ENCODE measurements around the gene ERN1.

The ERN1 gene

DNA sequence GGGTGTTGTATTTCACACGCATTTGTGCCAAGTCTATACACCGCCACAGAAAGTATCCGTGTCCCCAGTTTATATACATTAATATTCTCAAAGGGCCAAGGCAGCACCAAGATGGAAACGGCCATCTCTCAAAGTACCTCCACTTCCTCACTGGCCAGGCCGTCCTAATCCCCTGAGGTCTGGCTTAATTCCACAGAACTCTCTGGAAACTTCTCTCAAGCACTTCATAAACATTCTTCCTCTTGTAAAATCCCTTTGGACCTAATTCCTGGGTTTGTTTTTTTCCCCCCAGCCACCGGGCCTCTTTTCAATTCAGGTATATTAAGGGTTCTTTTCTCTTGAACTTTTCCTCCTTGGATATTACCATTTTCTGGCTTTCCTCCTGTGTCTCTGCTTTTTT is 5.1 kb upstream of the ERN1 start:
- no peaks in the 10 kb centered on the region for H3K9me3 ChIP-seq (ENCODE audit: insufficient read depth, low read length, severe bottlenecking)
- H3K27me3 ChIP-seq (ENCODE audit: insufficient read depth, low read length, poor library complexity) = no peaks in the 10 kb centered on the region
- no peaks in the 10 kb centered on the region for H4K20me1 ChIP-seq (ENCODE audit: insufficient read depth, low read length)
- no peak overlapping the region for H2AFZ ChIP-seq (ENCODE audit: low read depth, low read length)
- H3K36me3 ChIP-seq (ENCODE audit: insufficient read depth, low read length) = no peaks in the 10 kb centered on the region
- no peak for TF ChIP-seq EZH2 (IDR thresholded peaks at IDR 0.05; ENCODE audit: borderline replicate concordance, low read depth, low read length, severe bottlenecking)
- TF ChIP-seq, protein P1, sequence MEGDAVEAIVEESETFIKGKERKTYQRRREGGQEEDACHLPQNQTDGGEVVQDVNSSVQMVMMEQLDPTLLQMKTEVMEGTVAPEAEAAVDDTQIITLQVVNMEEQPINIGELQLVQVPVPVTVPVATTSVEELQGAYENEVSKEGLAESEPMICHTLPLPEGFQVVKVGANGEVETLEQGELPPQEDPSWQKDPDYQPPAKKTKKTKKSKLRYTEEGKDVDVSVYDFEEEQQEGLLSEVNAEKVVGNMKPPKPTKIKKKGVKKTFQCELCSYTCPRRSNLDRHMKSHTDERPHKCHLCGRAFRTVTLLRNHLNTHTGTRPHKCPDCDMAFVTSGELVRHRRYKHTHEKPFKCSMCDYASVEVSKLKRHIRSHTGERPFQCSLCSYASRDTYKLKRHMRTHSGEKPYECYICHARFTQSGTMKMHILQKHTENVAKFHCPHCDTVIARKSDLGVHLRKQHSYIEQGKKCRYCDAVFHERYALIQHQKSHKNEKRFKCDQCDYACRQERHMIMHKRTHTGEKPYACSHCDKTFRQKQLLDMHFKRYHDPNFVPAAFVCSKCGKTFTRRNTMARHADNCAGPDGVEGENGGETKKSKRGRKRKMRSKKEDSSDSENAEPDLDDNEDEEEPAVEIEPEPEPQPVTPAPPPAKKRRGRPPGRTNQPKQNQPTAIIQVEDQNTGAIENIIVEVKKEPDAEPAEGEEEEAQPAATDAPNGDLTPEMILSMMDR (IDR thresholded peaks at IDR 0.05; ENCODE audit: borderline replicate concordance, extremely low read depth, low read length, poor library complexity, severe bottlenecking) = no peak
- H3K4me2 ChIP-seq (ENCODE audit: insufficient read depth, low read length) = no peak overlapping the region
- no peak for ATAC-seq (ENCODE audit: insufficient read depth, low read depth)
- H3K79me2 ChIP-seq (ENCODE audit: insufficient read depth, low read length) = no peaks in the 10 kb centered on the region
- no peak overlapping the region for H3K9ac ChIP-seq (ENCODE audit: low read depth, low read length)
- peaks cover 8% of the 10 kb centered on the region for H3K4me1 ChIP-seq (ENCODE audit: insufficient read depth, low read length)
- no peak overlapping the region for H3K27ac ChIP-seq (ENCODE audit: low read length)
- DNase-seq = no peak
- H3K4me3 ChIP-seq (ENCODE audit: low read depth in 1 of 2, low read length in 2 of 2) = no peak overlapping the region

DNA sequence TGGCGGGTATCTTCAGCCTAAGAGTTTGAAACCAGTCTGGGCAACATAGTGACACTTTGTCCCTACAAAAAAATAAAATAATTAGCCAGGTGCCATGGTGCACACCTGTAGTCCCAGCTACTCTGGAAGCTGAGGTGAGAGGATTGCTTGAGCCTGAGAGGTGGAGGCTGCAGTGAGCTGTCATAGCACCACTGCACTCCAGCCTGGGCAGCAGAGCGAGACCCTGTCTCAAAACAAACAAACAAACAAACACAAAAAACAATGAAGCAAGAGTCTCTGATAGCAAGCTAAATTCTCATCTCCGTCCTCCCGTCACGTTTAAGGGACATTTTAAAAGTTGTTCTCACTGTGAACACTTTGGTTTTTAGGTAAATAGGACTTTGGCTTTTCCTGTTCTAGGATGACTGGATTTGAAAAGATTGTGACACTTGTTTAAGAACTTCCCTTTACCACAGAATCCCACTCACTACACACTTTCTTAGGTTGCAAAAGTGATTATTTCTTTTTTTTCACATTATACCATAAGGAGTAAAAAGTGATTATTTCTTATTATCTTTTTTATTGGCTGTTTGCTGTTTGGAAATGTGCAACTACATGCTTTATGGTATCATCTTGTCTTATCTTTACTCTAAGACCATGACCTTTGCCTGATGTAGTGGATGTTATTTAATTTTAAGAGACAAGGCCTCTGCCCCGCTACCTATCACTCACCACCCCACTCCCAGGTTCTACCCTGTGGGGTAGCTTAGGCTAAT is 4.4 kb upstream of the ERN1 start:
- no peak for ATAC-seq (ENCODE audit: insufficient read depth, low read depth)
- no peak overlapping the region for H3K4me3 ChIP-seq (ENCODE audit: low read depth in 1 of 2, low read length in 2 of 2)
- no peak for TF ChIP-seq EZH2 (IDR thresholded peaks at IDR 0.05; ENCODE audit: borderline replicate concordance, low read depth, low read length, severe bottlenecking)
- TF ChIP-seq, protein P1 (IDR thresholded peaks at IDR 0.05; ENCODE audit: borderline replicate concordance, extremely low read depth, low read length, poor library complexity, severe bottlenecking) = no peak
- H4K20me1 ChIP-seq (ENCODE audit: insufficient read depth, low read length) = no peaks in the 10 kb centered on the region
- H3K36me3 ChIP-seq (ENCODE audit: insufficient read depth, low read length) = no peaks in the 10 kb centered on the region
- no peak overlapping the region for H2AFZ ChIP-seq (ENCODE audit: low read depth, low read length)
- H3K9me3 ChIP-seq (ENCODE audit: insufficient read depth, low read length, severe bottlenecking) = no peaks in the 10 kb centered on the region
- no peak overlapping the region for H3K9ac ChIP-seq (ENCODE audit: low read depth, low read length)
- peaks cover under 1% of the 10 kb centered on the region; the same call in 1 of the 2 replicates for H3K79me2 ChIP-seq (ENCODE audit: insufficient read depth, low read length)
- DNase-seq = no peak
- no peak overlapping the region for H3K4me2 ChIP-seq (ENCODE audit: insufficient read depth, low read length)
- H3K4me1 ChIP-seq (ENCODE audit: insufficient read depth, low read length) = peaks cover 8% of the 10 kb centered on the region
- H3K27ac ChIP-seq (ENCODE audit: low read length) = no peak overlapping the region
- H3K27me3 ChIP-seq (ENCODE audit: insufficient read depth, low read length, poor library complexity) = no peaks in the 10 kb centered on the region

DNA sequence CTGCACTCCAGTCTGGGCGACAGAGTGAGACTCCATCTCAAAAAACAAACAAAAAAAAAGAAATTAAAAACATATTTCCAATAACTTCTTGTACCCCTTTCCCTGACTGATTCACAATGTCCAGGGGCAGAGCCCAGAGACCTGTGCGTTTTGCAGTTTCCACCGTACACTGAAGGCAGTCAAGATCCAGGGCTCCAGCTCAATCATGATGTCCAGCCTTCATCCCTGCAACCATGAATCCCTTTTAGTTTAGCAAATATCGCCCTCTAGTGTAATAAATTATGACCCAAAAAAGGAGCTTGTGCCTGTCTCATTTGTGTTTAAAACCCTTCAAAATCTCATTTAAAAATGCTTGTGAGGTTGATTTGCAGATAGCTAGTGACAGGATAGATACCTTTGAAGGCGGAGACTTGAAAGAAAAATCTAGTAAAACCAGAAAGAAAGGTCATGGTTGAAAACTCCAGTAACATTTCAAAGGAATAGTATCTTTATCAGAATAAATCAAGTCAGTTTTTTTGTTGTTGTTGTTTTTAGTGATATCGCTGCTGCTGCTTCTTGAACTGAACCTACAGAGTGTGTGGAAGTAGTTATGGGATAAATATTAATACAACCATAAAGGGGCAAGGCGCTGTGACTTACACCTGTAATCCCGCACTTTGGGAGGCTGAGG is 3.7 kb upstream of the ERN1 start:
- H4K20me1 ChIP-seq (ENCODE audit: insufficient read depth, low read length) = no peaks in the 10 kb centered on the region
- no peaks in the 10 kb centered on the region for H3K9me3 ChIP-seq (ENCODE audit: insufficient read depth, low read length, severe bottlenecking)
- ATAC-seq (ENCODE audit: insufficient read depth, low read depth) (peak; percentile 23; the same call in 1 of the 3 replicates), DNase-seq (peak; percentile 24)
- no peak for TF ChIP-seq EZH2 (IDR thresholded peaks at IDR 0.05; ENCODE audit: borderline replicate concordance, low read depth, low read length, severe bottlenecking)
- TF ChIP-seq, protein P1 (IDR thresholded peaks at IDR 0.05; ENCODE audit: borderline replicate concordance, extremely low read depth, low read length, poor library complexity, severe bottlenecking) = peak; percentile 85
- H3K27me3 ChIP-seq (ENCODE audit: insufficient read depth, low read length, poor library complexity) = no peaks in the 10 kb centered on the region
- no peak overlapping the region for H2AFZ ChIP-seq (ENCODE audit: low read depth, low read length)
- H3K4me1 ChIP-seq (ENCODE audit: insufficient read depth, low read length) = peaks cover 14% of the 10 kb centered on the region
- H3K36me3 ChIP-seq (ENCODE audit: insufficient read depth, low read length) = no peaks in the 10 kb centered on the region
- H3K4me3 ChIP-seq (ENCODE audit: low read depth in 1 of 2, low read length in 2 of 2) = no peak overlapping the region
- no peak overlapping the region for H3K4me2 ChIP-seq (ENCODE audit: insufficient read depth, low read length)
- H3K27ac ChIP-seq (ENCODE audit: low read length) = no peak overlapping the region
- H3K79me2 ChIP-seq (ENCODE audit: insufficient read depth, low read length) = peaks cover 8% of the 10 kb centered on the region
- H3K9ac ChIP-seq (ENCODE audit: low read depth, low read length) = no peak overlapping the region

Data from DND-41 (cell line).